ENCODE data around the gene RNF141. TPM values are rescaled to one million over a fixed set of nuclear protein-coding genes. Genes with fewer than 3 reads are reported as not detected.
A peak's percentile ranks its signal among the peaks of the same experiment; 100 is the strongest.

Gene RNF141
- total and polyA plus RNA-seq, 2 of the 13 experiments (the other 11 are each of a cell fraction or from before 2014, with no cell fraction given): 9.3 to 22.4 TPM

DNA sequence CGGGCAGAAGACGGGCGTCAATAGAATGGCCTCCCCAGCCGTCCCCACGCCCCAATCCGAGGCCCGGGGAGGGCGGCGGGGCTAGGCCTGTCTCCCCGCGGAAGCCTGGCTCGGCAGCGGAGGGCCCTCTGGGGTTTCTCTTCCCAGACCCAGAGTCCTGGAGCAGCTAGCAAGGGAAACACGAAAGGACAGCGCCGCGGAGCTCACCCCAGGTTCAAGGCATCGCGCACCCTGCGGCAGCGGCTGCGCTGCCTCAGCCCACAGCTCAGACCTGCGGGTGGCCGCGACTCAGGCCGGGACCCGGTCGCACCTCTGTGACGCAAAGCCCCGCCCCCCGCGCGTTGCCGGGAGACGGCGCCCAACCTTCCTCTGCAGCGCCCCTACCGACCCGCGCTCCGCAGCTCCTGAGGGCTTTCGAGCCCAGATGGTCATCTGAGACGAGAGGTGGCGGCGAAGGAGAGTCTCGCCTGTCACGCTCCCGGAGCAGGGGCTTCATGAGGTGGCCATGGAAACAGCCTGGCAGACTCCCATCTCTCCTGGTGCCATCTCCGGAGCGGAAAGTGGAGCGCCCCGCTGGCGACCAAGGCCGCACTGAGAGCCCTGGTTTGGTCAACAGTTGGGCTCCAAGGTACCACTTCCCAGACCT is at the start of gene RNF141 (continued):
- TF ChIP-seq FUBP1 (CRISPR knock-in tag; IDR thresholded peaks at IDR 0.05; ENCODE audit: borderline replicate concordance) (no peak), TEAD3 (CRISPR knock-in tag; optimal IDR thresholded peaks at IDR 0.05; ENCODE audit: borderline replicate concordance) (peak; percentile 57), ZNF816 (CRISPR knock-in tag; IDR thresholded peaks at IDR 0.05; ENCODE audit: borderline replicate concordance) (no peak), CTCF (CRISPR knock-in tag; IDR thresholded peaks at IDR 0.05) (peak; percentile 96), ZZZ3 (CRISPR knock-in tag; IDR thresholded peaks at IDR 0.05; ENCODE audit: borderline replicate concordance) (no peak), NCOR1 (IDR thresholded peaks at IDR 0.05; ENCODE audit: borderline replicate concordance, low read length) (no peak), NBN (conservative IDR thresholded peaks at IDR 0.05) (no peak), ZNF597 (CRISPR knock-in tag; IDR thresholded peaks at IDR 0.05) (no peak), ZNF652 (CRISPR knock-in tag; IDR thresholded peaks at IDR 0.05; ENCODE audit: borderline replicate concordance, low read depth) (no peak), ZNF3 (CRISPR knock-in tag; IDR thresholded peaks at IDR 0.05) (no peak), ZC3H4 (CRISPR knock-in tag; IDR thresholded peaks at IDR 0.05; ENCODE audit: borderline replicate concordance) (no peak), ZBTB40 (IDR thresholded peaks at IDR 0.05) (no peak), ZBTB40 (CRISPR knock-in tag; IDR thresholded peaks at IDR 0.05) (peak; percentile 69; the same call in 1 of the 2 replicates)
- TF ChIP-seq, protein P1, sequence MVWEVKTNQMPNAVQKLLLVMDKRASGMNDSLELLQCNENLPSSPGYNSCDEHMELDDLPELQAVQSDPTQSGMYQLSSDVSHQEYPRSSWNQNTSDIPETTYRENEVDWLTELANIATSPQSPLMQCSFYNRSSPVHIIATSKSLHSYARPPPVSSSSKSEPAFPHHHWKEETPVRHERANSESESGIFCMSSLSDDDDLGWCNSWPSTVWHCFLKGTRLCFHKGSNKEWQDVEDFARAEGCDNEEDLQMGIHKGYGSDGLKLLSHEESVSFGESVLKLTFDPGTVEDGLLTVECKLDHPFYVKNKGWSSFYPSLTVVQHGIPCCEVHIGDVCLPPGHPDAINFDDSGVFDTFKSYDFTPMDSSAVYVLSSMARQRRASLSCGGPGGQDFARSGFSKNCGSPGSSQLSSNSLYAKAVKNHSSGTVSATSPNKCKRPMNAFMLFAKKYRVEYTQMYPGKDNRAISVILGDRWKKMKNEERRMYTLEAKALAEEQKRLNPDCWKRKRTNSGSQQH (CRISPR knock-in tag; IDR thresholded peaks at IDR 0.05; ENCODE audit: low read depth): peak; percentile 81; the same call in 1 of the 2 replicates
